H1 (cell line): ENCODE results near the gene CENATAC. TPM values are rescaled to one million over a fixed set of nuclear protein-coding genes. Genes with fewer than 3 reads are reported as not detected.

Source experiments
- CTCF ChIA-PET: fragments of 300-600 bp; sonication (Branson Sonifier 250); formaldehyde crosslinking; loops from one replicate; lab custom pipeline; 2021; ENCODE audit not compliant: partially characterized antibody; lab: Charles Lee
- POLR2A ChIA-PET: fragments of 300-600 bp; sonication (Branson Sonifier 250); formaldehyde crosslinking; loops from one replicate; lab custom pipeline; 2021; ENCODE audit warnings: inconsistent platforms; ENCODE audit not compliant: partially characterized antibody; lab: Charles Lee
- DNase-seq, 2 experiments: peaks; one replicate each; pipeline versions ENCODE4 v3.0.0 to v3.0.0-alpha.2; 2010 to 2022; ENCODE audit warnings: low spot score in 2 of 2, low read depth in 1 of 2, mixed read lengths in 1 of 2
- FAIRE-seq: peaks from 2 replicates; lab custom pipeline; 2011; peaks lifted over from hg19 to GRCh38; lab: Jason Lieb, UNC
- H2AFZ ChIP-seq: 2 replicates; pipeline ENCODE4 v1.8.1; 2012; ENCODE audit warnings: low read length, inconsistent platforms
- H2AK5ac ChIP-seq: 2 replicates; pipeline ENCODE4 v1.6.1; 2013; ENCODE audit warnings: low read depth, low read length
- H2BK120ac ChIP-seq: replicated peaks from 2 replicates; pipeline ENCODE3; 2013; ENCODE audit warnings: low read depth, low read length, inconsistent platforms
- H2BK12ac ChIP-seq: 2 replicates; pipeline ENCODE4 v1.6.1; 2013; ENCODE audit warnings: low read depth, low read length
- H2BK15ac ChIP-seq: 2 replicates; pipeline ENCODE4 v1.6.1; 2013; ENCODE audit warnings: low read length
- H2BK20ac ChIP-seq: 2 replicates; pipeline ENCODE4 v1.6.1; 2013; ENCODE audit warnings: low read length
- H2BK5ac ChIP-seq: 2 replicates; pipeline ENCODE4 v1.6.1; 2013; ENCODE audit warnings: low read depth, low read length
- H3K14ac ChIP-seq: 2 replicates; pipeline ENCODE4 v1.6.1; 2013; ENCODE audit warnings: inconsistent platforms; ENCODE audit not compliant: insufficient read length
- H3K18ac ChIP-seq: 2 replicates; pipeline ENCODE4 v1.6.1; 2013; ENCODE audit warnings: low read length; ENCODE audit errors: extremely low read depth
- H3K23ac ChIP-seq: 2 replicates; pipeline ENCODE4 v1.6.1; 2013; ENCODE audit warnings: inconsistent platforms; ENCODE audit not compliant: insufficient read length
- H3K23me2 ChIP-seq: 2 replicates; pipeline ENCODE4 v1.6.1; 2013; ENCODE audit warnings: low read depth, low read length
- H3K27ac ChIP-seq: 2 replicates; pipeline ENCODE4 v1.6.1; 2011; ENCODE audit warnings: low read depth, low read length, inconsistent platforms
- H3K27me3 ChIP-seq, 4 experiments: replicated peaks in 1 of 4; 1 replicate in 1 of 4; 2 replicates in 3 of 4; pipeline versions ENCODE4 v1.6.1 to v1.8.1; 2011 to 2013; ENCODE audit warnings: low read length in 3 of 4, mild to moderate bottlenecking in 3 of 4, inconsistent platforms in 2 of 4, mixed read lengths in 2 of 4, moderate library complexity in 1 of 4; ENCODE audit not compliant: control insufficient read depth in 3 of 4, insufficient read depth in 3 of 4; ENCODE audit errors: extremely low read depth in 1 of 4
- H3K36me3 ChIP-seq, 4 experiments: 2 replicates each; pipeline versions ENCODE4 v1.6.1 to v1.8.1; 2011 to 2013; ENCODE audit warnings: mild to moderate bottlenecking in 4 of 4, low read length in 3 of 4, moderate library complexity in 2 of 4, control low read depth in 1 of 4, inconsistent platforms in 1 of 4; ENCODE audit not compliant: insufficient read depth in 4 of 4, control insufficient read depth in 2 of 4
- H3K4ac ChIP-seq: replicated peaks from 2 replicates; pipeline ENCODE3; 2013; ENCODE audit warnings: low read length, low read depth, mixed read lengths, inconsistent platforms; ENCODE audit not compliant: insufficient read length
- H3K4me1 ChIP-seq, 4 experiments: replicated peaks in 1 of 4; 1 replicate in 1 of 4; 2 replicates in 3 of 4; pipeline versions ENCODE4 v1.6.1 to v1.8.1; 2011 to 2013; ENCODE audit warnings: low read length in 3 of 4, inconsistent platforms in 2 of 4, mixed read lengths in 1 of 4; ENCODE audit not compliant: insufficient read depth in 4 of 4, control insufficient read depth in 3 of 4
- H3K4me2 ChIP-seq, 2 experiments: 2 replicates each; pipeline versions ENCODE4 v1.6.1 to v1.8.1; 2011 to 2013; ENCODE audit warnings: low read depth in 2 of 2, low read length in 2 of 2, control low read depth in 1 of 2, inconsistent platforms in 1 of 2, mild to moderate bottlenecking in 1 of 2; ENCODE audit not compliant: insufficient read depth in 1 of 2
- H3K4me3 ChIP-seq, 4 experiments: fragments of 200-600, 300-600 bp in 1 of 4; sonication (generic), shearing (Covaris generic), sonication (Bioruptor Twin) in 1 of 4; 2 replicates each; pipeline versions ENCODE4 v1.5.1 to v1.8.1; 2011 to 2016; ENCODE audit warnings: low read length in 4 of 4, low read depth in 3 of 4, control low read depth in 2 of 4, inconsistent platforms in 2 of 4, mild to moderate bottlenecking in 2 of 4, mixed read lengths in 1 of 4, moderate library complexity in 1 of 4; ENCODE audit not compliant: insufficient read depth in 2 of 4; ENCODE audit errors: extremely low read depth in 1 of 4
- H3K56ac ChIP-seq: replicated peaks from 2 replicates; pipeline ENCODE3; 2013; ENCODE audit warnings: low read depth, mild to moderate bottlenecking, mixed read lengths, low read length, inconsistent platforms; ENCODE audit not compliant: insufficient read length
- H3K79me1 ChIP-seq: 2 replicates; pipeline ENCODE4 v1.6.1; 2013; ENCODE audit warnings: low read depth, low read length, control low read depth
- H3K79me2 ChIP-seq, 2 experiments: 2 replicates each; pipeline versions ENCODE4 v1.6.1 to v1.8.1; 2012 to 2013; ENCODE audit warnings: low read length in 2 of 2, mild to moderate bottlenecking in 2 of 2, inconsistent platforms in 1 of 2; ENCODE audit not compliant: insufficient read depth in 2 of 2, control insufficient read depth in 1 of 2
- H3K9ac ChIP-seq, 4 experiments: replicated peaks in 1 of 4; 1 replicate in 1 of 4; 2 replicates in 3 of 4; pipeline versions ENCODE4 v1.6.1 to v1.8.1; 2011 to 2013; ENCODE audit warnings: low read depth in 3 of 4, low read length in 3 of 4, control low read depth in 2 of 4, mild to moderate bottlenecking in 2 of 4, moderate library complexity in 2 of 4, inconsistent platforms in 1 of 4; ENCODE audit errors: extremely low read depth in 1 of 4
- H3K9me3 ChIP-seq, 2 experiments: 2 replicates each; pipeline versions ENCODE4 v1.6.1 to v1.8.1; 2012 to 2013; ENCODE audit warnings: mild to moderate bottlenecking in 2 of 2, moderate library complexity in 2 of 2, control low read depth in 1 of 2, inconsistent platforms in 1 of 2, low read depth in 1 of 2, low read length in 1 of 2, mixed read lengths in 1 of 2; ENCODE audit not compliant: insufficient read depth in 2 of 2
- H4K20me1 ChIP-seq, 2 experiments: replicated peaks in 1 of 2; 2 replicates each; pipeline versions ENCODE3 to v1.8.1; 2011 to 2013; ENCODE audit warnings: inconsistent platforms in 2 of 2, low read length in 2 of 2, mild to moderate bottlenecking in 1 of 2; ENCODE audit not compliant: insufficient read depth in 2 of 2, control insufficient read depth in 1 of 2
- H4K5ac ChIP-seq: 2 replicates; pipeline ENCODE4 v1.6.1; 2013; ENCODE audit warnings: low read length, low read depth, mixed read lengths, inconsistent platforms; ENCODE audit not compliant: insufficient read length
- H4K8ac ChIP-seq: 2 replicates; pipeline ENCODE4 v1.8.0; 2013; ENCODE audit warnings: mild to moderate bottlenecking, moderate library complexity, low read length, inconsistent platforms; ENCODE audit not compliant: insufficient read depth; ENCODE audit errors: extremely low read depth
- H4K91ac ChIP-seq: replicated peaks from 2 replicates; pipeline ENCODE3; 2013; ENCODE audit warnings: low read length, mixed read lengths, inconsistent platforms; ENCODE audit not compliant: insufficient read length
- BACH1 ChIP-seq: IDR thresholded peaks from 2 replicates; pipeline ENCODE4 v1.6.1; 2012; ENCODE audit warnings: low read length, improper control_type of control experiment
- BRCA1 ChIP-seq: IDR thresholded peaks from 2 replicates; pipeline ENCODE4 v1.6.1; 2012; ENCODE audit warnings: low read depth, low read length, improper control_type of control experiment
- CEBPB ChIP-seq: IDR thresholded peaks from 2 replicates; pipeline ENCODE4 v1.6.1; 2012; ENCODE audit warnings: low read depth, low read length
- JUND ChIP-seq: IDR thresholded peaks from 2 replicates; pipeline ENCODE4 v1.6.1; 2011; ENCODE audit warnings: mild to moderate bottlenecking, improper control_type of control experiment, low read length
- NANOG ChIP-seq: IDR thresholded peaks from 2 replicates; pipeline ENCODE4 v1.6.1; 2011; ENCODE audit warnings: low read length, low read depth, mild to moderate bottlenecking, inconsistent platforms; ENCODE audit not compliant: insufficient read depth, poor library complexity, severe bottlenecking
- SIX5 ChIP-seq: IDR thresholded peaks from 2 replicates; pipeline ENCODE4 v1.6.1; 2011; ENCODE audit warnings: mild to moderate bottlenecking, low read depth, low read length
- TBP ChIP-seq: IDR thresholded peaks from 2 replicates; pipeline ENCODE4 v1.6.1; 2011; ENCODE audit warnings: low read depth, low read length, improper control_type of control experiment
- ZNF274 ChIP-seq: IDR thresholded peaks from 2 replicates; pipeline ENCODE4 v1.7.0; 2012; ENCODE audit warnings: low read length, borderline replicate concordance; ENCODE audit errors: extremely low read depth
- WGBS, 2 experiments: shearing (Covaris generic) in 1 of 2; methylation state at CpG; one replicate each; pipeline versions ENCODE4 v1.1.6 to v1.1.7; 2013 to 2015; ENCODE audit warnings: low lambda C conversion rate in 2 of 2, mixed read lengths in 2 of 2, inconsistent platforms in 1 of 2, low coverage in 1 of 2, missing lambda C conversion rate in 1 of 2; ENCODE audit not compliant: insufficient replicate concordance in 2 of 2, insufficient coverage in 1 of 2, insufficient read length in 1 of 2; ENCODE audit errors: extremely low coverage in 1 of 2, missing lambda C conversion rate in 1 of 2; 5-methylcytosine and 5-hydroxymethylcytosine counted together
- polyA plus RNA-seq, 7 experiments: library from polyadenylated mRNA; depleted of rRNA in 3 of 7; stranded (reverse) in 5 of 7; unstranded in 2 of 7; fragments of >200 nt in 5 of 7; fragments of 200-250 nt in 2 of 7; gene quantifications; 1 replicate in 5 of 7; 2 replicates in 1 of 7; 4 replicates in 1 of 7; pipeline versions ENCODE4 v1.2.1 to v1.2.3, GENCODE V29; 2011 to 2013; ENCODE audit warnings: missing spikeins in 2 of 7, mixed read lengths in 2 of 7
- total RNA-seq: library from RNA; stranded (reverse); fragmentation: NEBNext Ultra II Directional; extraction: Animal tissue kit (Norgen Biotek cat#: 25700); gene quantifications from 2 replicates; pipeline ENCODE4 v1.2.1, GENCODE V29; 2021
- TF ChIP-seq, protein P1 (sequence below), 3 experiments: IDR thresholded peaks; 1 replicate in 2 of 3; 2 replicates in 1 of 3; pipeline versions ENCODE4 v1.5.1 to v1.6.1; 2011; ENCODE audit warnings: low read length in 3 of 3, mild to moderate bottlenecking in 3 of 3, inconsistent platforms in 2 of 3, low read depth in 1 of 3, moderate library complexity in 1 of 3; ENCODE audit not compliant: insufficient read depth in 1 of 3; ENCODE audit errors: control extremely low read depth in 1 of 3
- TF ChIP-seq, protein P2 (sequence below): IDR thresholded peaks from 2 replicates; pipeline ENCODE4 v1.6.1; 2012; ENCODE audit warnings: low read length, inconsistent platforms

Gene CENATAC
- total and polyA plus RNA-seq, 2 of the 8 experiments (the other 6 are each of a cell fraction or from before 2014, with no cell fraction given) = 22.7 to 36.4 TPM

DNA sequence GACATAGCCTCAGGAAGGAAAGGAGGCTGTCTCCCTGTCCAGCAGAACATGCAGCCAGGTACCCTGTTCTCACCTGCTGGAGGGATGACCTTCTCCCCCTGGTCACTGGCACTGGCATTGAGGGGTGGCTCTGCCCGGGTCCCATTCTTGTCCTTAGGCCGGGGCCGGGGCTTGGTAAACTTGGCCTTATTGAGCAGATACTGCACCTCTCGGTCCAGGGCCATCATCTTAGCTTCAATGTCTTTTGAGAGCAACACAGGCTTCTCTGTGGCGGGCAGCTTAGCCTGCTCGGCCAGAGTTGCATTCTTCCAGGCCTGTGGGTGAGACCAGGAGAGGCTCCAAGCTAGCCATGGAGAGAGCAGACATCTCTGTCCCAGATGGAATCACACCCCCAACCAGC is 48.6 kb downstream of the CENATAC start:
- Histone ChIP-seq H3K4me1 (peaks cover 0 to 3% (median 0%) of the 10 kb centered on the region in 4 experiments; a peak in 1 of 7 replicates), H3K4me2 (no peak overlapping the region), H2BK20ac (no peak overlapping the region), H3K27me3 (no peaks in the 10 kb centered on the region), H3K79me1 (0 out of 2 replicates have a peak, but pooled peaks cover 1% of the 10 kb centered on the region), H3K36me3 (peaks cover 35 to 59% (median 54%) of the 10 kb centered on the region in 4 experiments; a peak in 7 of 8 replicates), H3K4ac (no peak overlapping the region), H2BK15ac (no peak overlapping the region), H4K5ac (no peak overlapping the region), H3K14ac (no peak overlapping the region), H3K56ac (no peak overlapping the region), H3K23me2 (no peaks in the 10 kb centered on the region), H2BK12ac (no peak overlapping the region), H4K8ac (no peak overlapping the region), H3K18ac (no peak overlapping the region), H4K20me1 (peaks cover 0 to 15% of the 10 kb centered on the region in 2 experiments), H3K79me2 (no peaks in the 10 kb centered on the region), H2AFZ (no peak overlapping the region), H3K23ac (no peak overlapping the region), H3K9ac (no peak overlapping the region), H2BK120ac (no peak overlapping the region), H3K27ac (no peak overlapping the region), H4K91ac (no peak overlapping the region), H3K4me3 (no peak overlapping the region), H2AK5ac (no peak overlapping the region), H2BK5ac (no peak overlapping the region), H3K9me3 (no peaks in the 10 kb centered on the region)
- POLR2A ChIA-PET = interaction anchor here (1.0 to 5.7 kb wide), 8 partner anchors 8 to 243 kb away, joined by 3 to 45 read pairs (median 4); partner anchors contain the start of genes HYOU1 and VPS11
- 90% methylated on average over 6 of the region's 6 CpGs; no CpG with 5 or more reads in 1 of the 2 experiments for WGBS, 2 experiments
- CTCF ChIA-PET = interaction anchor here (1.1 to 2.3 kb wide), 7 partner anchors 10 to 276 kb away, joined by 3 to 8 read pairs (median 5); partner anchors contain the start of genes RPS25 and TRAPPC4
- DNase-seq (no peak), FAIRE-seq (no peak)
- TF ChIP-seq NANOG (no peak), JUND (no peak), TBP (no peak), BACH1 (no peak), CEBPB (no peak), ZNF274 (no peak), BRCA1 (no peak), SIX5 (no peak)
- TF ChIP-seq, protein P1, sequence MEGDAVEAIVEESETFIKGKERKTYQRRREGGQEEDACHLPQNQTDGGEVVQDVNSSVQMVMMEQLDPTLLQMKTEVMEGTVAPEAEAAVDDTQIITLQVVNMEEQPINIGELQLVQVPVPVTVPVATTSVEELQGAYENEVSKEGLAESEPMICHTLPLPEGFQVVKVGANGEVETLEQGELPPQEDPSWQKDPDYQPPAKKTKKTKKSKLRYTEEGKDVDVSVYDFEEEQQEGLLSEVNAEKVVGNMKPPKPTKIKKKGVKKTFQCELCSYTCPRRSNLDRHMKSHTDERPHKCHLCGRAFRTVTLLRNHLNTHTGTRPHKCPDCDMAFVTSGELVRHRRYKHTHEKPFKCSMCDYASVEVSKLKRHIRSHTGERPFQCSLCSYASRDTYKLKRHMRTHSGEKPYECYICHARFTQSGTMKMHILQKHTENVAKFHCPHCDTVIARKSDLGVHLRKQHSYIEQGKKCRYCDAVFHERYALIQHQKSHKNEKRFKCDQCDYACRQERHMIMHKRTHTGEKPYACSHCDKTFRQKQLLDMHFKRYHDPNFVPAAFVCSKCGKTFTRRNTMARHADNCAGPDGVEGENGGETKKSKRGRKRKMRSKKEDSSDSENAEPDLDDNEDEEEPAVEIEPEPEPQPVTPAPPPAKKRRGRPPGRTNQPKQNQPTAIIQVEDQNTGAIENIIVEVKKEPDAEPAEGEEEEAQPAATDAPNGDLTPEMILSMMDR (IDR thresholded peaks at IDR 0.05; ENCODE audit: control extremely low read depth in 1 of 3, insufficient read depth in 1 of 3, low read depth in 1 of 3, low read length in 3 of 3) = no peak
- TF ChIP-seq, protein P2, sequence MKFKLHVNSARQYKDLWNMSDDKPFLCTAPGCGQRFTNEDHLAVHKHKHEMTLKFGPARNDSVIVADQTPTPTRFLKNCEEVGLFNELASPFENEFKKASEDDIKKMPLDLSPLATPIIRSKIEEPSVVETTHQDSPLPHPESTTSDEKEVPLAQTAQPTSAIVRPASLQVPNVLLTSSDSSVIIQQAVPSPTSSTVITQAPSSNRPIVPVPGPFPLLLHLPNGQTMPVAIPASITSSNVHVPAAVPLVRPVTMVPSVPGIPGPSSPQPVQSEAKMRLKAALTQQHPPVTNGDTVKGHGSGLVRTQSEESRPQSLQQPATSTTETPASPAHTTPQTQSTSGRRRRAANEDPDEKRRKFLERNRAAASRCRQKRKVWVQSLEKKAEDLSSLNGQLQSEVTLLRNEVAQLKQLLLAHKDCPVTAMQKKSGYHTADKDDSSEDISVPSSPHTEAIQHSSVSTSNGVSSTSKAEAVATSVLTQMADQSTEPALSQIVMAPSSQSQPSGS = no peak
